SK-N-DZ (cell line): ENCODE results near the gene USB1.
"Not testable (repeated sequence)": the region's sequence is repeated elsewhere in the genome, so short reads cannot be mapped to it uniquely, and the experiment has no call there.

Experiments
- DNase-seq: peaks from one replicate; pipeline ENCODE4 v3.0.0-alpha.2; 2015; ENCODE audit warnings: low spot score

Gene USB1

GRCh38 chr16:57969451-57970123 is 31.6 kb upstream of the USB1 start:
- no peak for DNase-seq

GRCh38 chr16:57970319-57970718 is 30.9 kb upstream of the USB1 start:
- DNase-seq = no peak

DNA sequence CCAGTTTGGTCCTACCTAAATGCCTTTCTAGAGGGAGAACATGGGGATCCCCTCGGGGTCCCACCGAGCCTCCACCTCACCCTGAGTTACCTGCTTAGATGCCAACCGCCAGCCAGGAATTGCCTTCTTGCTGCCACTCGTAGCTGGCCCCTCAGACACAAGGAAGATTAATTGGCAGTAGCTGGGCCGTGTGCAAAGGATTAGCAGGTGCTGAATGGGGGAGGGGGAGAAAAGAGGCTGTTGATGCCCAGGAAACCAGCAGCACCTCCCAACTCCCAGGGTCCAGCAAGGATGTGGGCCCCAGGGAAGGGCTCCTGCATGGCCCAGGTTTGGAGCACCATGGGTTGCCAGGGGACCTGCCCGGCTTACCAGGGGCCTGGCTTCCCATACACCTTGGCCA is 30.2 kb upstream of the USB1 start, which contains the start of gene CNGB1:
TSS of gene CNGB1 (minus strand) at position 159 of the 400 bp plus-strand sequence. CDS start 3,842 bp downstream, outside the sequence.
- DNase-seq = peak; percentile 33

GRCh38 chr16:57971848-57972247 is 29.4 kb upstream of the USB1 start:
- no peak for DNase-seq

GRCh38 chr16:57972306-57972705 is 28.9 kb upstream of the USB1 start:
- no peak for DNase-seq

- no peak for DNase-seq
Measured at GRCh38 chr16:57976331-57976796, 24.8 kb upstream of the USB1 start.

- no peak for DNase-seq
Measured at GRCh38 chr16:57977418-57978069, 23.7 kb upstream of the USB1 start.

- DNase-seq = not testable (repeated sequence)
Measured at GRCh38 chr16:57978070-57978465, 23.1 kb upstream of the USB1 start.

DNA sequence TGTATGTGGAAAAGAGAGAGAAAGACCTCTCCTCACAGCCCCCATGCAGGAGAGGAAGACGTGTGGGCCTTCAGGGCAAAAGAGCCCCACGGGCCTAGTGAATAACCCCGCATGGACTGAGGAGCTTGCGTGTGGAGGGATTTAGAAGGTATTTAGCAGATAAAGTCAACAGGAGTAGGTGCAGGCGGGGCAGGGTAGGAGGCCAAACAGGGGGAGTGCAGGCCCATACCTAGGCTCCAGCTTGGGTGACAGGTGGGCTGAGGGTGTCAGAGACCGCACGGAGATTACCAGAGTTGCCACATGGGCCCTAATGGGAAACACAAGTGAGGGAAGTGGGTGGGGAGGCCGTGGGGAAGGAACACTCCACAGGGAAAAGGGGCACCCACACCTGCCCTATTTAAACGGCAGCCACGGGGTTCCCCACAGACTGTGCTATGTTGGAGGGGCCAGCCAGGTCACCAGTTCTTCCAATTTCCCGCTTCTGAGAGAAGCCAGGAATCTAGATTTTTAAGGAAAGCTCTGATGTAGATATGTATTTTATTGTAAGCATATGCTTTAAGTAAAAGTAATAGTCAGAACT is 22.1 kb upstream of the USB1 start:
- DNase-seq = no peak

DNA sequence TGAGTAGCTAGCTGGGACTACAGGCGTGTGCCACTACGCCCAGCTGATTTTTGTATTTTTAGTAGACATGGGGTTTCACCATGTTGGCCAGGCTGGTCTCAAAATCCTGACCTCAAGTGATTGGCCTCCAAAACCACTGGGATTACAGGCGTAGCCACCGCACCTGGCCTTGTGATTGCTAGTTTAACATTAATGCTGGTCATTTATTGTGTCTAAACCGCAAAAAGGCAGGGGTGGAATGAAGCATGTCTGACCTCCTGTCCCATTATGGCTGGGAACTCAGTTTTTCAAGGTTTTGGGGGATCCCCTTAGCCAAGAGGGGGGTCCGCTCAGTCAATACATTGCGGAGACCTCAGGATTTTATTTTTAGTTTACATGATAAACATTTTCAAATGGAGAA is 19.6 kb upstream of the USB1 start:
- DNase-seq = no peak

DNA sequence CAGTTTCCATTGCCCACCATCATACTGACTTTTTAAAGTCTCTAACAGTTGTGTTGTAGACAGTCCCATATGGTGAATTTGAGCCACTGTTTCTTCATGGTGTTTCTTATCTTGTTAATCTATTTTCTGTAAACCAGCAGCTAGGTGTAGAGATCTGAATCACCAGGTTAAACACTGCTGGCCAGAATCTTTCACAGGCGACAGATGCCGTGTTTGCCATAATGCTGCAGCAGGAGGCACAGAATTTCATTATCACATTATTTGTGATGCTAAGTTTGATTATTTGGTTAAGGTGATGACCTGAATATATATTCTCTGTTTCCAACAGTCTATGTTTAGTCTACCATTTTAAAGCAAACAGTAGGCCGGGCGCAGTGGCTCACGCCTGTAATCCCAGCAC is 18.8 kb upstream of the USB1 start:
- DNase-seq = no peak

- DNase-seq = peak; percentile 90
Measured at GRCh38 chr16:57984443-57985203, 16.6 kb upstream of the USB1 start.

- no peak for DNase-seq
Measured at GRCh38 chr16:57985204-57986181, 15.7 kb upstream of the USB1 start.

GRCh38 chr16:57986196-57986595 is 15.0 kb upstream of the USB1 start:
- no peak for DNase-seq

DNA sequence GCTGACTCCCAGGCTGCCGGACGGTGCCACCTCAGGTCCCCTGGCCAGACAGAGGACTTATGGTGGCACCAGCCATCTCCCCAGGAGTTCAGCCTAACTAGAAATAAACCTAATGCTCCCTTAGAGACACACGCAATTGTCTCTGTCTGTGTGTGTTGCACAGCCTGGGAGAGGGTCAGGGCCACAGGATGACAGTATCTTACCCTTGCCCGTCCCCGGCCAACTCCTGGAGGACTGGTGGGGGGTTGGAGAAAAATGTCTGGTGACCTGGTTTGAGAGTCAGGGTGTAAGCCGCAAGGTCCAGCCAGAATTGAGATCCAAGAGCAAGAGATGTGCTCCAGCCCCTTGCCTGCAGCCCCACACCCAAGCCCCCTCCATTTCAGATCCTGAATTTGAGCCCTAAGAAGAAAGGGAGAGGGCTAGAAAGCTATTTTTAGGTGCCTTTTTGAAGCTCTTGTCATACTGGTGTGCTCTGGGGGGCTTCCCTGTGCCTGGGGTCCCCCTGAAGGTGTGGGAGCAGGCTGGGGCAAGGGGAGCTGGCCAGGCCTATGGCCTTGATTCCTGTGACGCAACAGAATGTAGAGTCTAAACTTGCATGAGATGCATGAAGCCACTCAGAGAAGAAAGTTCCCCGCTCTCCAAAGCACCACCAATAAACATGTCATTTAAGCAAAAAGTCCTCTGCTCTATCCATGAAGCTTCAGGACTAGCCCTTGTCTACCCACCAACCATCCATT is 13.6 kb upstream of the USB1 start:
- DNase-seq = no peak

DNA sequence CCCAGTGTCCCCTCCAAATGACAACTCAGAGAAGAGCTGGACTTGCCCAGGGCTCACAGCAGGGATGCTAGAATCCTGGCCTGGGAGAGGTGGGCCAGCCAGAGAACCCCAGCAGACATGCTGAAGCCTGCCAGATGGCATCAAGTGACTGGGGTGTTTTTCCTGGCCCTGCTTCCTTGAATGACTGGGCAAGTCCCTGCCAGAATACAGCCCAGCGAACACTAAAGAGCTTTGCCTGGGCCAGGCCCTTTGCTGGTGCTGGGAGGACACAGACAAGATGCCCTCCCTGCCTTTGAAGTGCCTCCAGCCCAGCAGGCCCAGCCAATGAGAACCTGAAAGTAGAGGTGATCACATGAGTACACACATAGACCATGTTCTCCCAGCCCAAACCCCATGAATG is 12.3 kb upstream of the USB1 start:
- no peak for DNase-seq

DNA sequence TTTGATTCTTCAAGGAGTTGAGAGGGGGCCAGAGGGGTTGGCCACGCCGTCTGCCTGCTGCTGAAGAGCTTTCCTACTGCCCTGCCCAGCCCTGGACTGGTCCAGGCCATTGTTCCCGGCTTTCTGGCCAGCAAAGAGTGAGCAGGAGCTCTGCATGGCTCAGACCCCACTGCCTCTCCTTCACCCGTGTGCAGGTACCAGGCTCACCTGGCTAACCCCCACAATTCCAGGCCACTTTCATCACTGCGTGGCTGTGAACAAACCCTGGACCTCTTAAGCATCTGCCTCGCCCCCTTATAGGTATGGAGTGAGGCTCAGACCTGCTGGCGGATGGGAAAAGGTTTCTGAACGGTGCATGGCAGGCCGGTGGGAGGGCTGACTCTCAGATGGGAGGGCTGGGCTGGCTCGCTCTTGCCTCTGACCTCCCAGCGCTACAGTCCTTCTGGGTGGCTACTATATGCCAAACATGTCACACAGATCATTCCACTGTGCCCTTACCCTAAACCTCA is 9.6 kb upstream of the USB1 start:
- no peak for DNase-seq

GRCh38 chr16:57992084-57992483 is 9.1 kb upstream of the USB1 start:
- no peak for DNase-seq

GRCh38 chr16:57993438-57993837 is 7.8 kb upstream of the USB1 start:
- DNase-seq = no peak

DNA sequence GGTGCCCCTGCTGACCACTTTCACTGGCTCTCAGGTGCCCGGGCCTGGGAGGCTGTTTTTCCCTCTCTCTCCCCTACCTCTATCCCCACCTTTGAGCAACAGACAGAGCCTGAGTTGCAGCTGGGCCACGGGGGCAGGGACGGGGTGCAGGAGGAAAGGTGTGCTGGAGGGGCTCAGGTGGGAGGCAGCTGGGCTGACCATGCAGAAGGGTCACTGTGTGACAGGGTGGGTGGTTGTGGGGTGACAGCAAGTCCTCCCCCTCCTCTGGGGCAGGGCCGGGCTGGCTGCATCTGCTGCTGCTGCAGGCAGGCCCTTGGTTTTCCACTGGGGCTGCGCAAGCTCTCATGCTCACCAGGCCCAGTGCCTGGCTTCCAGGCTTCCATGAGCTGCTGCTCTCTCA is 7.3 kb upstream of the USB1 start:
- DNase-seq = no peak
